Upper lobe of left lung (tissue), 6 donors: ENCODE data around the gene SCAMP5. TPM values are rescaled to one million over a fixed set of nuclear protein-coding genes. Genes with fewer than 3 reads are reported as not detected.

Experiments
- ATAC-seq, 2 donors: fragments of 200-7000 bp; cut with Tn5 transposase; one replicate each; pipeline ENCODE4 v1.9.1; 2022; ENCODE audit warnings: mild to moderate bottlenecking in 2 of 2, moderate library complexity in 2 of 2; ENCODE audit not compliant: low FRiP score in 2 of 2
- DNase-seq, 2 donors: peaks; one replicate each; pipeline ENCODE4 v3.0.0-alpha.2; 2019 to 2020
- H3K27ac ChIP-seq, 4 donors: fragments of 200-600 bp; sonication (generic); one replicate each; pipeline ENCODE4 v1.5.1; 2016 to 2019
- H3K27me3 ChIP-seq, 4 donors: fragments of 200-600 bp; sonication (generic); one replicate each; pipeline ENCODE4 v1.5.1; 2017 to 2019
- H3K36me3 ChIP-seq, 4 donors: fragments of 200-600 bp; sonication (generic); one replicate each; pipeline ENCODE4 v1.5.1; 2016 to 2019
- H3K4me1 ChIP-seq, 4 donors: fragments of 200-600 bp; sonication (generic); one replicate each; pipeline ENCODE4 v1.5.1; 2018 to 2019
- H3K4me3 ChIP-seq, 4 donors: fragments of 200-600 bp; sonication (generic); one replicate each; pipeline ENCODE4 v1.5.1; 2017 to 2019; ENCODE audit warnings: mild to moderate bottlenecking in 2 of 4, moderate library complexity in 1 of 4
- H3K9me3 ChIP-seq, 4 donors: fragments of 200-600 bp; sonication (generic); one replicate each; pipeline ENCODE4 v1.5.1; 2018 to 2019
- EP300 ChIP-seq, 4 donors: sonication (generic); formaldehyde crosslinking; IDR thresholded peaks; one replicate each; pipeline ENCODE4 v1.5.1; 2017; ENCODE audit warnings: antibody characterized with exemption in 4 of 4, control low read depth in 2 of 4
- POLR2A ChIP-seq, 4 donors: fragments of 450-650 bp; IDR thresholded peaks; one replicate each; pipeline ENCODE4 v1.5.1; 2016 to 2017; ENCODE audit warnings: antibody characterized with exemption in 4 of 4, mild to moderate bottlenecking in 2 of 4
- POLR2AphosphoS5 ChIP-seq, 2 donors: sonication (generic); formaldehyde crosslinking; IDR thresholded peaks; one replicate each; pipeline ENCODE4 v1.5.1; 2017; ENCODE audit warnings: antibody characterized with exemption in 2 of 2
- WGBS, 2 donors: methylation state at CpG; one replicate each; pipeline ENCODE4 v1.1.5; 2017 to 2018; 5-methylcytosine and 5-hydroxymethylcytosine counted together
- total RNA-seq, 6 donors: library from RNA; depleted of rRNA in 4 of 6; stranded (reverse); fragments of >200 nt in 4 of 6; gene quantifications; one replicate each; pipeline versions ENCODE4 v1.1.0 to v1.2.1, GENCODE V29; 2016 to 2021
- TF ChIP-seq, protein P1 (sequence below), 6 experiments: fragments of 450-650 bp in 4 of 6; fragments of 200-600 bp in 2 of 6; sonication (generic) in 2 of 6; IDR thresholded peaks; one replicate each; pipeline ENCODE4 v1.5.1; 2016 to 2019; ENCODE audit warnings: antibody characterized with exemption in 6 of 6
- donor health status: DM: no; HTN: no; CAD: no; lungs with moderate emphysema.
- donor health status: DM: no; HTN: yes; CAD: no; lungs with severe emphysema.

SCAMP5 gene
- total RNA-seq, 6 donors from 2014 or later = 1.0 to 12.3 (median 3.0) TPM

GRCh38 chr15:74978503-74978902 lies 16.9 kb upstream of the SCAMP5 start:
- H3K27ac ChIP-seq = no peak overlapping the region
- WGBS, 2 donors = 28 to 39% methylated on average over 3 of the region's 3 CpGs
- H3K9me3 ChIP-seq = no peaks in the 10 kb centered on the region
- no peaks in the 10 kb centered on the region for H3K4me1 ChIP-seq
- H3K4me3 ChIP-seq = no peak overlapping the region
- TF ChIP-seq POLR2AphosphoS5 (IDR thresholded peaks at IDR 0.05) = no peak
- H3K27me3 ChIP-seq = no peaks in the 10 kb centered on the region
- H3K36me3 ChIP-seq = no peaks in the 10 kb centered on the region
- ATAC-seq (peak; percentile 26 to 67), DNase-seq (no peak)

GRCh38 chr15:74982183-74982582 lies 13.2 kb upstream of the SCAMP5 start:
- WGBS, 2 donors = 72 to 83% methylated on average over 5 of the region's 5 CpGs

DNA sequence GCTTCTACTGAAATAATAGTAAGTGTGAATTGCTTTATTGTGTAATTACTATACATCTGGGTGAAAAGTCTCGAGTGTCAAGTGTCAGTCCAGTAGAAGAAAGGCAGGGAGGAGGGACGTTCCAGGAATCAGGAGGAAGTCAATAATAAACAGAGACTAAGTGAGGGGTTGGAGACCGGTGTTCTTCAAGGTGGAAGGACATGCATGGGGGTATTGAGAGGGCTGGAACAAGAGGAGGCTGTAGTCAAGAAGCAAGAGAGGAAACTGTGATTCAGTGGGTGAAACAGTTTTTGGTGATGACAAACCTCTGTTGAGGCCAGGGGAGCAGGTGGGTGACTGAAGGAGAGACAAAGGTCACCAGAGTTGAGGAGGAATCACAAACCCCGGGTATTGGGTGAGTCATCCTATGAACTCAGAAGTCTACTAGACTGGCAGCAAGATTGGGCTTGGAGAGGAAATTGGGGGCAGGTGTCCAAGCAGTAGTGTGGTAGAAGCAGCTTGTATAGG lies 11.6 kb upstream of the SCAMP5 start:
- H3K4me3 ChIP-seq = no peak overlapping the region
- H3K27ac ChIP-seq = no peak overlapping the region
- no peak for DNase-seq
- no peaks in the 10 kb centered on the region for H3K4me1 ChIP-seq
- H3K9me3 ChIP-seq = no peaks in the 10 kb centered on the region
- no peaks in the 10 kb centered on the region for H3K36me3 ChIP-seq
- ATAC-seq = peak in 1 of 2 donors; percentile 39
- no peaks in the 10 kb centered on the region for H3K27me3 ChIP-seq
- TF ChIP-seq EP300 (IDR thresholded peaks at IDR 0.05) (no peak), POLR2A (IDR thresholded peaks at IDR 0.05) (no peak), POLR2AphosphoS5 (IDR thresholded peaks at IDR 0.05) (no peak)
- TF ChIP-seq, protein P1, sequence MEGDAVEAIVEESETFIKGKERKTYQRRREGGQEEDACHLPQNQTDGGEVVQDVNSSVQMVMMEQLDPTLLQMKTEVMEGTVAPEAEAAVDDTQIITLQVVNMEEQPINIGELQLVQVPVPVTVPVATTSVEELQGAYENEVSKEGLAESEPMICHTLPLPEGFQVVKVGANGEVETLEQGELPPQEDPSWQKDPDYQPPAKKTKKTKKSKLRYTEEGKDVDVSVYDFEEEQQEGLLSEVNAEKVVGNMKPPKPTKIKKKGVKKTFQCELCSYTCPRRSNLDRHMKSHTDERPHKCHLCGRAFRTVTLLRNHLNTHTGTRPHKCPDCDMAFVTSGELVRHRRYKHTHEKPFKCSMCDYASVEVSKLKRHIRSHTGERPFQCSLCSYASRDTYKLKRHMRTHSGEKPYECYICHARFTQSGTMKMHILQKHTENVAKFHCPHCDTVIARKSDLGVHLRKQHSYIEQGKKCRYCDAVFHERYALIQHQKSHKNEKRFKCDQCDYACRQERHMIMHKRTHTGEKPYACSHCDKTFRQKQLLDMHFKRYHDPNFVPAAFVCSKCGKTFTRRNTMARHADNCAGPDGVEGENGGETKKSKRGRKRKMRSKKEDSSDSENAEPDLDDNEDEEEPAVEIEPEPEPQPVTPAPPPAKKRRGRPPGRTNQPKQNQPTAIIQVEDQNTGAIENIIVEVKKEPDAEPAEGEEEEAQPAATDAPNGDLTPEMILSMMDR (IDR thresholded peaks at IDR 0.05) = no peak
- WGBS, 2 donors = 24% methylated on average over 4 of the region's 4 CpGs

More at GRCh38 chr15:74982183-74982582, 13.2 kb upstream of the SCAMP5 start:
- no peaks in the 10 kb centered on the region for H3K27me3 ChIP-seq
- H3K9me3 ChIP-seq = no peaks in the 10 kb centered on the region
- DNase-seq = no peak
- no peak for ATAC-seq
- no peak for TF ChIP-seq POLR2A (IDR thresholded peaks at IDR 0.05)
- no peak for TF ChIP-seq POLR2AphosphoS5 (IDR thresholded peaks at IDR 0.05)
- TF ChIP-seq EP300 (IDR thresholded peaks at IDR 0.05) = no peak
- TF ChIP-seq, protein P1 (IDR thresholded peaks at IDR 0.05) = no peak
- H3K4me1 ChIP-seq = no peaks in the 10 kb centered on the region
- H3K4me3 ChIP-seq = no peak overlapping the region
- no peaks in the 10 kb centered on the region for H3K36me3 ChIP-seq
- H3K27ac ChIP-seq = no peak overlapping the region

DNA sequence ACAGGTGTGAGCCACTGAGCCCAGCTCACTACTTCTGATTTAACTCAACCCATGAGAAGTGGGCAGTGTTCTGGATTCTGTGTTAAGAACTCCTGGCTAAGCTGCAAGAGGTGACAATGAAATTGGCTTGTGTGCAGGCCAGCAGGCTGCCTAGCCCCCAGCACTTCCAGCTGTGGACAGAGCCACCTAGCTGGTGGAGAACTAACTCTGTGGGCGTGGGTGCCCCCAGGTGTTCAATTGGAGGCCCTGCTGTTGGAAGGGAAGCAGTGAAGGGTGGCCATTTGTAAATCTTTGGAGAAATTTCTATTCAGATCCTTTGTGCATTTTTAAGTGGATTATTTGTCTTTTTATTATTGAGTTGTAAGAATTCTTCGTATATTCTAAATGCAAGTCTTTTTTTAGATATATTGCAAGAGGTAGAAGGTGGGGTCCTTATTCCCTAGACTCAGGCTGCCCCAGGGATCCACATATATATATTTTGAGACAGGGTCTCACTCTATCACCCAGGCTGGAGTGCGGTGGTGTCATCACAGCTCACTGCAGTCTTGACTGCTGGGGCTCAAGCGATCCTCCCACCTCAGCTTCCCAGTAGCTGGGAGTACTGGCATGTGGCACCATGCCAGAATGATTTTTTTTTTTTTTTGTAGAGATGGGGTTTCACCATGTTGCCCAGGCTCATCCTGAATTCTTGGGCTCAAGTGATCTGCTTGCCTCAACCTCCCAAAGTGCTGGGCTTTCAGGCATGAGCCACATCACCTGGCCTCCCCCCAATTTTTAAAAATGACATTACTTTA lies 7.2 kb upstream of the SCAMP5 start:
- 42 to 44% methylated on average over 4 of the region's 4 CpGs for WGBS, 2 donors
- Histone ChIP-seq H3K36me3 (no peaks in the 10 kb centered on the region), H3K27me3 (no peaks in the 10 kb centered on the region), H3K4me3 (no peak overlapping the region), H3K27ac (no peak overlapping the region), H3K4me1 (no peaks in the 10 kb centered on the region), H3K9me3 (no peaks in the 10 kb centered on the region)
- DNase-seq = peak in 1 of 2 donors; percentile 43
- TF ChIP-seq POLR2A (IDR thresholded peaks at IDR 0.05) = no peak
- TF ChIP-seq, protein P1 (IDR thresholded peaks at IDR 0.05) = peak in 4 of 6 experiments; percentile 13 to 45 (median 32)
- no peak for ATAC-seq

DNA sequence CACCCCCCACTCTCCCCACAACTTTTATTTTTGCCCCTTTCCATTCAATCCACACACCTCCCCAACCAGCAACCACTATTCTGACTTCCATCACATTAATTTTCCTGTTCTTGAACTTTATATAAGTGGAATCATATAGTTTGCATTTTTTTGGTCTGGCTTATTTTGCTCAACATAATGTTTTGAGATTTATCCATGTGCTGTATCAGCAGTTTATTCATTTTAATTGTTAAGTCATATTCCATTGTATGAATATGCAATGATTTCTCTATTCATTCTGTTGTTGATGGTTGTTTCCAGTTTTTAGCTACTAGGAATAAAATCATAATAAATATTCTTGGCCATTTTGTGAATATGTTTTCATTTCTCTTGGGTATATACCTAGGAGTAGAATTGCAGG lies 5.8 kb upstream of the SCAMP5 start:
- ATAC-seq = no peak
- DNase-seq = no peak
- Histone ChIP-seq H3K27me3 (no peaks in the 10 kb centered on the region), H3K36me3 (no peaks in the 10 kb centered on the region), H3K9me3 (no peaks in the 10 kb centered on the region), H3K4me1 (no peaks in the 10 kb centered on the region), H3K4me3 (no peak overlapping the region), H3K27ac (no peak overlapping the region)
- TF ChIP-seq, protein P1 (IDR thresholded peaks at IDR 0.05) = no peak
- TF ChIP-seq EP300 (IDR thresholded peaks at IDR 0.05) (no peak), POLR2A (IDR thresholded peaks at IDR 0.05) (no peak), POLR2AphosphoS5 (IDR thresholded peaks at IDR 0.05) (no peak)
